ENCODE measurements around the gene GAS2L2. TPM values are rescaled to one million over a fixed set of nuclear protein-coding genes. Genes with fewer than 3 reads are reported as not detected.

Gene GAS2L2
- total RNA-seq, 1 experiment from 2014 or later, result 0.15 TPM

- TF ChIP-seq ZNF281 (CRISPR knock-in tag; IDR thresholded peaks at IDR 0.05), result peak; percentile 96
- peak; percentile 59; the same call in 1 of the 2 replicates for TF ChIP-seq JUN (CRISPR knock-in tag; IDR thresholded peaks at IDR 0.05)
- TF ChIP-seq CREM (CRISPR knock-in tag; IDR thresholded peaks at IDR 0.05), result peak; percentile 77; the same call in 1 of the 2 replicates
- peak; percentile 97 for TF ChIP-seq TEAD1 (CRISPR knock-in tag; IDR thresholded peaks at IDR 0.05)
- no peak for TF ChIP-seq ZNF671 (CRISPR knock-in tag; IDR thresholded peaks at IDR 0.05)
- peak; percentile 31; the same call in 1 of the 2 replicates for TF ChIP-seq ZNF121 (CRISPR knock-in tag; IDR thresholded peaks at IDR 0.05)
- peak; percentile 73; the same call in 1 of the 2 replicates for TF ChIP-seq HMGXB4 (CRISPR knock-in tag; IDR thresholded peaks at IDR 0.05)
- no peak for TF ChIP-seq JAZF1 (CRISPR knock-in tag; IDR thresholded peaks at IDR 0.05)
- 0 out of 2 replicates have a peak, but pooled peaks have one; percentile 49 for TF ChIP-seq ZNF532 (CRISPR knock-in tag; IDR thresholded peaks at IDR 0.05; ENCODE audit: borderline replicate concordance)
- TF ChIP-seq NR3C1 (CRISPR knock-in tag; conservative IDR thresholded peaks at IDR 0.05; ENCODE audit: low read depth), result peak; percentile 96; the same call in 1 of the 2 replicates
- peak; percentile 66; the same call in 1 of the 2 replicates for TF ChIP-seq ZNF317 (CRISPR knock-in tag; IDR thresholded peaks at IDR 0.05; ENCODE audit: borderline replicate concordance, low read depth)
- TF ChIP-seq E2F4 (CRISPR knock-in tag; IDR thresholded peaks at IDR 0.05; ENCODE audit: borderline replicate concordance, low read depth), result peak; percentile 93
- TF ChIP-seq ZNF138 (CRISPR knock-in tag; conservative IDR thresholded peaks at IDR 0.05), result peak; percentile 97
- TF ChIP-seq E2F1 (CRISPR knock-in tag; IDR thresholded peaks at IDR 0.05), result peak; percentile 97
- peak; percentile 98 for TF ChIP-seq ETV6 (CRISPR knock-in tag; IDR thresholded peaks at IDR 0.05)
- TF ChIP-seq MAX (CRISPR knock-in tag; IDR thresholded peaks at IDR 0.05), result peak; percentile 100
- no peak for TF ChIP-seq ZNF396 (CRISPR knock-in tag; IDR thresholded peaks at IDR 0.05; ENCODE audit: borderline replicate concordance)
- peak; percentile 93; the same call in 1 of the 2 replicates for TF ChIP-seq CREB1 (CRISPR knock-in tag; IDR thresholded peaks at IDR 0.05)
- no peak for TF ChIP-seq NFATC4 (CRISPR knock-in tag; IDR thresholded peaks at IDR 0.05)
- TF ChIP-seq ARID4B (CRISPR knock-in tag; IDR thresholded peaks at IDR 0.05; ENCODE audit: borderline replicate concordance), result peak; percentile 96
Observed at GRCh38 chr17:35740997-35741931, 11.8 kb downstream of the GAS2L2 start (continued).
